GM20000 (cell line): ENCODE measurements around the gene CDC42SE1.

Experiments used
- DNase-seq: peaks from one replicate; pipeline ENCODE4 v3.0.0; 2012; ENCODE audit warnings: low spot score
- CTCF ChIP-seq: IDR thresholded peaks from 2 replicates; pipeline ENCODE4 v1.5.1; 2012; ENCODE audit warnings: mild to moderate bottlenecking, control low read depth; ENCODE audit errors: extremely low read depth, missing control alignments

Gene CDC42SE1

GRCh38 chr1:151002051-151002450 lies 57.4 kb downstream of the CDC42SE1 start:
- TF ChIP-seq CTCF: no peak
- DNase-seq: no peak

- no peak for TF ChIP-seq CTCF
- no peak for DNase-seq
Measured at GRCh38 chr1:151001602-151002001, 57.8 kb downstream of the CDC42SE1 start.
